Activated CD8-positive, alpha-beta memory T cell treated with anti-CD3 and anti-CD28 coated beads for 24 hours (primary cell): Measurements from ENCODE around the gene RDH12.
"Not testable (repeated sequence)": the region's sequence is repeated elsewhere in the genome, so short reads cannot be mapped to it uniquely, and the experiment has no call there.

Experiments used
- DNase-seq: peaks from one replicate; pipeline ENCODE4 v3.0.0-alpha.2; 2020

RDH12 gene

DNA sequence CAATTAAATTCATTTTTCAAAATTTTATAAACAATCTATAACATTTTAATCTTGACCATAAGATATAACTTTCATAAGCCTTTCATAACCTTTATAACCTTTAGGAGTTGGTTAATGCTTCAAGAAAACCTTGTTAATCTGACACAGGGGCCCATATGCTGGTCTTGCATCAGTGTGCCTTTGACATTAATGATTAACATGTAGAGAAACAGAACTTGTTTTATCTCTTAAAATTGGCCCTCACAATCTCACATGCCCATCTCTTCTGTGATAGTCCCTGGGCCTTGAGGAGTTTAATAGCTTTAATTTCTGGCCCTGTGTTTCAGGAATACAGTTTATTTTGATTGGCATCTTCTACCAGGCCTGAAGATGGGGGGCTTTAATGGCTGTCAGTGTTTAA is 7.7 kb downstream of the RDH12 start:
- not testable (repeated sequence) for DNase-seq

DNA sequence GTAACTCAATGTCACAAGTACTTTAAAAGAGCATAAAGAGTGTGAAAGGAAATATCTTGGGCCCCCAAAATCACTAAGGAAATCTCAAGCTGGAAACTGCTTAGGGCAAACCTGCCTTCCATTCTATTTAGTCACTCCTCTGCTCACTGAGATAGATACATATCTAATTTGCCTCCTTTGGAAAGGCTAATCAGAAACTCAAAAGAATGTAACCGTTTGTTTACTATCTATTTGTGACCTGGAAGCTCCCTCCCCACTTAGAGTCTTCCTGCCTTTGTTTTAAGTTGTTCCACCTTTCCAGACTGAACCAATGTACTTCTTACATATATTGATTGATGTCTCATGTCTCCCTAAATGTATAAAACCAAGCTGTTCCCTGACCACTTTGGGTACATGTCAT is 8.1 kb downstream of the RDH12 start:
- not testable (repeated sequence) for DNase-seq

DNA sequence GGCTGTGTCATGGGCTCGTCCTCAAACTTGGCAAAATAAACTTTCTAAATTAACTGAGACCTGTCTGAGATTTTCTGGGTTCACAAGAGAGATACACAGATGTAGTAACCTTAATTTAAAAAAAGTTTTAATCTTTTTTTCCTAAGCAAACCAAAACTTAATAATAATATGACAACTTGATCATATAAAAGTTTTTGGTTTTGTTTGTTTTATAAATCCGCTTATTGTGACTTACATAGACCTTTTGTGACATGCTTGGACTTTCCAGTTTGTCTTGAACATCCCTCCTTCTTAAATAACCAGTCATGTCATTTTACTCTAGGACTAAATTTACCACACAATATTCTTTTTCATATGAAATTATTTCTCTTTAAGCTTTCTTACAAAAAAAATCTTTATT is 8.5 kb downstream of the RDH12 start:
- DNase-seq: no peak

DNA sequence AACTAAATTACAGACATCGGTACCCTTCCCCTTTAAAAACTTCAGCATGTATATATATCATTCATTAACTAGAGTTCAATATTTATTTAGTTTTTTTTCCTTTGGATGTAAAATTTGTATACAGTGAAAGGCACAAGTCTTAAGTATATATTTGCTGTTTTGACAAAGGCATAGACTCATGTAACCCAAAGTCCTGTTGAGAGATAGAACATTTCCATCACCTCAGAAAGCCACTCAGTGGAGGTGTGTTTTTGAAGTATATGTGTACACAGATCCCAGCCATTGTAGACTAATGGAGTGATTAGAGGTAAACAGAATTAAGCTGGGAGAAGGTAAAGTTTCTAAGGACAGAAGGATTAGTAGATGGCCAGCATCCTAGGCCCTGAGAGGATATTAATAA is 15.4 kb downstream of the RDH12 start:
- no peak for DNase-seq

DNA sequence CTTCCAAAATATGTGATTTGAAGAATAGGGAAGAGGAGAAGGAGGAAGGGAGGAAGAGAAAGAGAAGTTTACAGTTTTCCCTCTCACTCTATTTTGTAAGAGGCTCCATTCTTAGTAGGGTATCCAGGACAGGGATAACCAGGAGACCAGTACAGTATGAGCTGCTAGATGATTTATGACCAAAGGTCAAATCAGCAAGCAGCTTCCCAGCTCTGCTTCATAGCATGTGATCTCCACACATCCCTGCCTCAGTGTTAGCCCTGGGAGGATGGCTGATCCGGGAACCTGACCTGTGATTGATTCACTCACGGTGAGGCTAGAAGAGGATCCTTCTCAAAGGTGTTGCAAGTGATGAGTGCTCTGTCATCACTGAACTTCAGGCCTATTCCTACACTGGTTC is 16.6 kb downstream of the RDH12 start:
- no peak for DNase-seq

DNA sequence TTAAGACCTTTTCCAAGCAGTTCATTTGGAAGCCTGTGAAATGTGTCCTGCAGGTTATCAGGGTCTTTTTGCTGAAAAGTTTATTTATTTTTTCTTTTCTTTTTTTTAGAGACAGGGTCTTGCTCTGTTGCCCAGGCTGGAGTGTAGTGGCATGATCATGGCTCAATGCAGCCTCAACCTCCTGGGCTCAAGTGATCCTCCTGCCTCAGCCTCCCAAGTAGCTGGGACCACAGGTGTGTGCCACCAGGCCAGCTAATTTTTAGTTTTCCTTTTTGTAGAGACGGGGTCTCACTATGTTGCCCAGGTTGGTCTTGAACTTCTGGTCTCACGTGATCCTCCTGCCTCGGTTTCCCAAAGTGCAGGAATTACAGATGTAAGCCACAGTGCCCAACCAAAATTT is 17.7 kb downstream of the RDH12 start:
- not testable (repeated sequence) for DNase-seq

DNA sequence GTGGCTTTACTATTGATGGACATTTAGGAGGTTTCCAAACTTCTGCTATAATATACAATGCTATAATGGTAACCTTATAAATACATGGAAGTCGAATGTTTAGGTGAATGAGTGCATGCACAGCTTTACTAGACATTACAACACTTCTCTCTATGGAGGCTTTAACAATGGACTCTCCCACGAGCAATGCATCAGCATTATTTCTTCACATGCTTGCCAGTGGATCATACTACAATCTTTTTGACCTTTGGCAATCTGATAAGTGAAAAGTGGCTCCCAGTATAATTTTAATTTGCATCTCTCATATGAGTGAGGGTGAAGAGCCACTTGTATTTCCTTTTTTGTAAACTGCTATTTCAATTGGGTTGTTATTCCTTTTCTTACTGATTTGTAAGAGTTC is 18.2 kb downstream of the RDH12 start:
- DNase-seq: no peak

DNA sequence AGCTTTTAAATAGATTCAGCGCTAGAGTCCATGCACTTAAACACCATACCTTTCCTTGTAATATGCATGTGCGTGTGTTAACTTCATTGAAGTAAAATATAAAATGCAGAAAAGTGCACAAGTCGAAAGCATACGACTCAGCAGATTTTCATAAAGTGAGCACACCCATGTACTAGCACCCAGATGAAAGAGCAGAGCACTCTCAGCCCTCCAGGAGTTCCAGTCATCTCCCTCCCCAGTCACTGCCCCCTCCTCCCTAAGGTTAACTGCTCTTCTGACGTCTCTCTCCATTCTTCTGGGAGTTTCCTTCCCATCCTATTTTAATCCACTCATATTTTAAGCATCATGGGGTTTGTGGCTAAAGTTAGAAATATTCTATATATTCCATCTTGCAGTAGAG is 20.2 kb downstream of the RDH12 start:
- no peak for DNase-seq

DNA sequence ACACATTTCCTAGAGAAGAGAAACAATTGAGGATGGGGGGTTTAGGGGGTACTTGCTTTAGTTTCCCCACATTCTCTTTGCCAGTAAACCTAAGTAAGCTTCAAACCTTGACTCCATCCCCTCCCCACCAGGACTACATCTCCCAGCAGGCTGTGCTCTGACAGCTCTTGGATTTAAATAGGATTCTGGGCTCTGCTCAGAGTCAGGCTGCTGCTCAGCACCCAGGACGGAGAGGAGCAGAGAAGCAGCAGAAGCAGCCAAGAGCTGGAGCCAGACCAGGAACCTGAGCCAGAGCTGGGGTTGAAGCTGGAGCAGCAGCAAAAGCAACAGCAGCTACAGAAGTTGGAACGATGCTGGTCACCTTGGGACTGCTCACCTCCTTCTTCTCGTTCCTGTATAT is 20.6 kb downstream of the RDH12 start:
- DNase-seq: no peak

DNA sequence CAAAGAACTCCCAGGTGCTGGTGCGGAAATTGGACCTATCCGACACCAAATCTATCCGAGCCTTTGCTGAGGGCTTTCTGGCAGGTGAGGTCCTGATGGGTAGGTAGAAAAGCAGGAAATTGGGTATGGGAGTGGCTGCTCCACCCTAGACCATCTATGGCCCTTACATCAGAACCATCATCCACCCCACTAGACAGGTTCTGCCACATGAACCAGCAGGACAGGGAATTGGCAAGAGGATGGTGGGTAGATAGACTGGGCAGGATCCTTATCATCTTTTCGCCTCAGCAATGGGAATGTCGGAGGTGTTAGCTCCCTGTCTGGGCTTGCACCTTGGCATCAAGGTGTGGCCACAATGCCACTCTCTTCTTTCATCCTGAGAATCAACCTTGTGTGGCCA is 23.5 kb downstream of the RDH12 start:
- no peak for DNase-seq

DNA sequence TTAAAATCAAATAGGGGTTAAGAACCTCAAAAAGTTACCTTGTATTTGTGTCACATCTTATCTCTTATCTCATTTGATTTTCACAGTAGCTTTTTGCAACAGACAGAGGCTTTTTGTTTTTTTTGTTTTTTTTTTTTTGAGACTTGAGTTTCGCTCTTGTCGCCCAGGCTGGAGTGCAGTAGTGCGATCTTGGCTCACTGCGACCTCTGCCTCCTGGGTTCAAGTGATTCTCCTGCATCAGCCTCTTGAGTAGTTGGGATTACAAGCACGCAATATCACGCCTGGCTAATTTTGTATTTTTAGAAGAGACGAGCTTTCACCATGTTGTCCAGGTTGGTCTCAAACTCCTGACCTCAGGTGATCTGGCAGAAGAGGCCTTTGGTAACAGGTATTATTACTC is 25.7 kb downstream of the RDH12 start:
- DNase-seq: no peak

DNA sequence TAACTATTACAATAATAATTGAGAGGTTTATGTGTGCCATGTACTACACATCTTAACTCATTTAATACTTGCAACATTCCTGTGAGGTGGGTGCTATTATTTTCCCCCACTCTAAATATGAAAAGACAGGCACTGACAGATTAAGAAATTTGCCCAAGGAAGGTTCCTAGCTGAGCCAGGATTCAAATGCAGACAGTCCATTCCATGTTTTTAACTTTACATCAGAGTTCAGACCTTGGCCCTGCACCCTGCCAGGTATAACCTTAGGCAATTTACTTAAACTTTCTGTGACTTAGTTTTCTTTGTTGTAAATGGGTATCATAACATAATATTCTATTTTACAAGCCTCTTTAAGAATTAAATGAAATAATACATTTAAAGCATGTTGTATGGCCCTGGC is 26.6 kb downstream of the RDH12 start:
- DNase-seq: no peak

DNA sequence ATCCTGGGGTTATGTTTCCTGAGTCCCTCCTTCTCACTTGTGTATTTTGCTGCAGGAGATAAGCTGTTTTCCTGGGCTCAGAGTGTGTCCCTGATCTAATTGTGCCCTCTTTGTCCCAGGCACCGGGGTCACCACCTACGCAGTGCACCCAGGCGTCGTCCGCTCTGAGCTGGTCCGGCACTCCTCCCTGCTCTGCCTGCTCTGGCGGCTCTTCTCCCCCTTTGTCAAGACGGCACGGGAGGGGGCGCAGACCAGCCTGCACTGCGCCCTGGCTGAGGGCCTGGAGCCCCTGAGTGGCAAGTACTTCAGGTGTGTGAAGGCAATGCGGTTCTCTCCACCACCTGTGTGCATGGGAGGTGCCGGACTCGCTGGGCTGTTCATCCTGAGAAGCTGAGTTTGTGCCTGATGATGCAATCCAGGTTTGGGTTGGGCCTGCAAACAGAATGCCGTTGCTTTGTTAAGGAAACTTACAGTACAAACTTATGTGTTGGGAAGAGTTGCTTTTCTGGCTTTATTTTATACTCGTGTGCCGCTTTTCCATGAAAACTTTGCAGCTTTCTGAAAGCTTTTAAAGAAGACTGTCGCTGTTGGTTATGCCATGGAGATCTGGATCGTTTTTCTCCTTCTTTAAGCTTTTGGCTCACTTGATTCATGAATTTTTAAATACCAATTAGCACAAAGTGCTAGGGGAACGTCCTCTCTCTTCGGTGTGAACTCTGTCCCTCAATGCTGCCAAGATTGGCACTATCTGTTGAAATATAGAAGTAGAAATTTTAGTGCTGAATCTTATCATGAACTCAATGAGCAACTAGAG is 27.6 kb downstream of the RDH12 start:
- no peak for DNase-seq

DNA sequence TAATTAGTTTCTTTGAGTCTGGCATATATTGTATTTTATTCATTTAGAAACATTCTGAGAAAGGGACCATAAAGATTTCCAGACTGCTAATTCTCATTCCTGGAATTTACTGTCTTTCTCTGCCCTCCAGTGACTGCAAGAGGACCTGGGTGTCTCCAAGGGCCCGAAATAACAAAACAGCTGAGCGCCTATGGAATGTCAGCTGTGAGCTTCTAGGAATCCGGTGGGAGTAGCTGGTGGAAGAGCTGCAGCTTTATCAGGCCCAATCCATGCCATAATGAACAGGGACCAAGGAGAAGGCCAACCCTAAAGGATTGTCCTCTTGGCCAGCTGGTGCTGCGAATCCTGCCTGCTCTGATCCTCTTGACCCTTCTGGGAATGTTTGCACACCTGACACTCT is 31.9 kb downstream of the RDH12 start:
- no peak for DNase-seq

DNA sequence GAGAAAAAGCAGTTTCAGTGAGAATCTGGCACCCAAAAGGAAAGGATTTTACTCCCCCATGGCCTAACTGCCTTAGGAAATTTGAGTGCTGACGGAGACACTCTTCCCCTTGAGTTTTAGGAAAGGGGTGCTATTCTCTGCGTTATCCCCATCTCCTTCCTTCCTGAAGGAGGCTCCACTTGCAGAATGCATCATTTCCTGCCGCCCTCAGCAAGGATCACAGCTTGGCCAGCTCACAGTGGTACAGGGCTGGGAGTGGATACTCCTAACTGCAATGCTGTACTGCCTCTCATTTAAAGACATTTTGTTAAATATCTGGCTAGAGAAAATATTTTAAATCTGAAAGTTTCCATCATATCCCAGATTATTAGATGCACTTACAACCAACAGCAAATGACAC is 33.0 kb downstream of the RDH12 start:
- no peak for DNase-seq

DNA sequence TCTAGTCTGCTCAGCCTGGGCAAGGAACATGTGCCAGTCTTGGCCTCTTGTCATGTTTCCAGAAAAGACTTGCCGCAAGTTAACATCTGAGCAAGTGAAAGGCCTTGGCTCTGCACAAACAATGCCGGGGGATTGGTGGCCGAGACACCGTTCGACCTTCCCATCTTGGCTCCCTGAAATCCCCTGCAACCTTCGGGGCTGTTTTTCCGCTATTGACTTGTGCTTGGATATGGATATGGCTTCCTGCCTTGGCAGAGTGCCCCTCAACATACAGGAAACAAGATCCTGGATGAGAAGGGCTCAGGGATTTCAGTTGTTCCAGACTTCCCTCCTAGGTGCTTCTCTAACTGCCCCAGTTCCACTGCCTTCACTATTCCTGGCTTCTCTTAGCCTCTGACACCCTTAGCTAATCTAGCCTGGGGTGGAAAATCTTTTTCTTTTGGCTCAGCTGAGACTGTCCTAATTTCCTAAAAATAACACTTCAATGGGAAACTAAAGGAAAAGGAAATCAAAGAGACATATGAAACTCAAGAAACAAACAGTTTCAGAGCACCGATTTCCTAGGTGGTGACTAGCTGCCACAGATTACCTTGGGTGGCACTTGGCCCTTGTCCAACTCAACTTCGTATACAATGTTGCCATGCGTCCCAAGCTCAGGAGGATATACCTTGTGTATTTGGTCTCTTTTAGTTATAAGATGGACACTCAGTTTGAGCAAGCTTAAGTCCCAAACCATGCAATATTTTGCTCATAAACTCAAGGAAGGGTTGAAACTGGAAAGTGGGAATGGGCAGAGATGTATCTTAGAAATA is 33.9 kb downstream of the RDH12 start:
- DNase-seq: no peak

DNA sequence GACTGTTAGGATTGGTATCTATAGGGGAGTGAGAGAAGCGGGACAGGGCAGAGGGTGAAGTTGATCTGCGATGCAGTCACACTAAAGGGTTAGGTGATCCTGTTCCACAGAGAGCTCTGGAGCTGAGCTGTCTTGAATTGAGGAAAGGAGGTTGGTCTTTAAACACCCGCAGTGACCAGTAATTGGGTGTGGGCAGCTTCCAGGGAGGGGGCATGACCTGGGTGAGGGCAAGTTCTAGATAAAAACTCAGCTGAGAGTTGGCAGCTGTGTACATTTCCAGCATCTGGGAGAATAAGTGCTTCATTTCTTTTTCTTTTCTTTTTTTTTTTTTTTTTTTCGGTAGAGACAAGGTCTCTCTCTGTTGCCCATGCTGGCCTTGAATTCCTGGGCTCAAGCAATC is 35.1 kb downstream of the RDH12 start:
- DNase-seq: no peak

DNA sequence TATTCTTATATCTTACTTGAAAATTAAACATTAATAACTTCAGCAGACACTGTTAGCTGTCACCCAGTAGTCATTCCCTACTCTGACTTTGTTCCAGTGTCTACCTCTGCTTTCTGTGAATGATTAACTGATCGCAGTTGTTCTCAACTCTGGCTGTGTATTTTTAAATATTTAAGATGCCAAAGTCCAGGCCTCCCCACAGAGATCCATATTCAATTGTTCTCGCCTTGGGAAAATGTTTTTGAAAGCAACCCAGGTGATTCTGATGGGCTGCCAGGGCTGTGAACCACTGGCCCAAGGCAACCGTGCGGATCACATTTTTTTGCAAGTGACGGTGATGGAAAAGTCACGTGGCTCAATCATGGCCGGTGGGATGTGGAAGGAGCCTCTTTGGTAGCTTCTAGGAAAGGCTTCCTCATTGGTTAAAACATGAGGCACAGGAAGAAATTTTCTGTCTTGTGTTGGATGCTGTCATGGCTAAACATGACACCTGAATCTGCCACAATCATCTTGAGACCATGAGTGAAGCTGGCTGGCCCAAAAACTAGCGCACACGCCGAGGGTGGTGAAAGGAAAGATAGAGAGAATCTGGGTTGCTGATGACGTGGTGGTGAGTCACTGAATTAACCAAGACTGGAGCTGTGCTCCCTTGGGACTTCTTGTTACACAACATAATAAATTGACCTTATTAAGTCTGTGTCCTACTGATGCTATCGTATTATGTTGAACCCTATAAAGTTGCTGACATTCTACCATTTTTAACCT is 37.2 kb downstream of the RDH12 start:
- no peak for DNase-seq

DNA sequence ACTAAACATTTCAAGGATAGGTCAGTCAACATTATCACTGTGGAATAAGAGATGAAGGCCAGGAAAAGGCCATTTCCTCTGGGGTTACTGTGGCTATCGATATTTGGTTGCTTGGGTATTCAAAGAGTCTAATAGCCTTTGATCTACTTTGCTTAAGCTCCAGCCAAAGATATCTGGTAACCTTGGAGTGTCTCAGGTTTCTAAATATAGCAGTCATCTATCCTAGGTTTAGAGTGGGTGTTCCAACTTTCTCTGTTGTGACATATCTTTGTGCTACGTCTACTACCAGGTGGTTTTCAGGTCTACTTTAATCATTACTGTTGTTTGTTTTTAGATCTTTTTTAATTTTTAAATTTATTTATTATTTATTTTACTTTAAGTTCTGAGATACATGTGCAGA is 42.4 kb downstream of the RDH12 start:
- DNase-seq: no peak

DNA sequence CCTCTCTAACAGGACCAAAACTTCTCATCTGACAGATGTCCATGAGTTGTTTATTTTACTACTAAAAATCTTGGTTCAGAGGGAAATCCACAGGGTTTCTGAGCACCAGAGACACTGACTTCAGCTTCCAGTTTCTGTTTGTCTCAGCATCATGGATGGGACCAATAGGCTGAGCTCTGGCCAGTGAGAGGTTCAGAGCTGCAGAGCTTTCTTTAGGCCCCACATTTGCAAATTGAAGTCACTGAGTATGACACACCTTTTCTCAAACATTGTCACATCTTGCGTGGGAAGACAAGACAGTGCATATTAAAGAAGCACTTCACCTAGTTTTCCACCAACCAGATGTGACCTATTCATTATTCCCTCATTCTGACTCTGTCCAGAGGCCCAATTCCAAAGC is 45.2 kb downstream of the RDH12 start:
- DNase-seq: no peak

DNA sequence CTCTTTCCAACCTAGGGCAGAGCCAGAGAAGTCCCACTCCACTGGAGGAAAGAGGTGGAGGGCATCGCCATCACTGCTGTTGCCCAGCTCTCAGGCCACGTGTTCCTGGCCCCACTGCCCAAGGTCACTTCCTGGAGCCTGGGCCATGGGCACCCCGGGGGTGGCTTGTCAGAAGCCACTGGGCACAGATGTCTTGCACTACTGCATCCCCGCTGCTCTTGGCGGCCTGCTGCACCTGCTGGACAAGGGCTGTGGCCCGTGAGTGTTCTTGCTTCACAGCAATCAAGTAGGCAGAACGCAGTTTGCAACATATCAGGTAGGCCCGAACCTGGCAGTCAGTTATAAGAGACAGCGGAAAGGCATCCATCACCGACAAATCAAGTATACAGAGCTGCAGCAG is 46.6 kb downstream of the RDH12 start:
- no peak for DNase-seq

DNA sequence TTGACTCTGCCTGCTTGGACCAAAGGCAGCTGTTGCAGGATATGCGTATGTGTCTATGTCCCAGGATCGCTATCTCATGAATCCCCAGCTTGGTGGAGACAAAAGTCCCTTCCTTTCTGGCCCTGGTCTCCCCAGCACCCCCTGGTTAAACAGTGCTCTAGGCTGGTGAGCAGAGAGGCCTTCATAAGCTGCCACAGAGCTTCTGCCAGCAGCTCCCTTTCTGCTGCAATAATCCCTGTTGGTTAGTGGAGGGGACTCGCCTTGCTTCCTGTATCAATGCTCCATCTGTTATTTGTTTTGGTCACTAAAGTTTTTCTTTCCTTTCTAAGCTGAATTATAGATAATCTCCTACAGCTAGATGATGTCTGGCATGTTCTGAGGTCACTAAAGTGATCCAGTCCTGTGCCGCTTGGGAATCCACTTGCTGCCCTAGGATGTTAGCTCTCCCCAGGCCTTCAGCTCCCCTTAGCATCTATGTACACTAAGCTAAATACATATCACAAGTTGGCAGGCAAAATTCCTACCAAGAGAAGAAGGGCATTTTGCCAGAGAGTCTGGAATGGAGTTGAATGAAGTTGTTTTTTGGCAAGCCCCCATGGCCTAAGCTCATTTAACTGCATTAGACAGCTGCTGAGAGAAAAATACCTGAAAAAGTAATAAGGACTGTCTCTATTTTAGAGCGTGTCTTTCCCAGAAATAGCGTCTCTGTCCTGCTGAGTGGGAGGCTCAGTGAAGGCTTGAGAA is 47.8 kb downstream of the RDH12 start:
- no peak for DNase-seq

DNA sequence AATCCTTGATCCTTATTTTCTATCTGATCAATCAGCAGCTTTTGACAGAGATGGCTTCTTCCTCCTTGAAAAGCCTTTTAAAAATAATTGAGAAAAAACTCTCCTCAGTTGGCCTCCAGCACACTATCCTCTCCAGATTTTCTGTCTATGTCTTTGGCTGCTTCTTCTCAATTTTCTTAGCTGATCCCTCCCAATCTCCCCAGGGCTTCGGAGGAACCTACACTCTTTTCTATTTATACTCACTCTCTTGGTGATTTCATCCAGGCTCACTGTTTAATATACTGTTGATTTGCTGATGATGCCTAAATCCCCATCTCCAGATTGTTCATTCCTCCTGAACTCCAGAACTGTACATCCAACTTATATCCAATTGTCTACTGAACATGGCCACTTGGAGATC is 54.8 kb downstream of the RDH12 start:
- no peak for DNase-seq
